Activated B cell treated with CpG ODN at 0.5 μM for 24 hours (primary cell): ENCODE measurements around the gene AUTS2. TPM values are rescaled to one million over a fixed set of nuclear protein-coding genes. Genes with fewer than 3 reads are reported as not detected.

Source experiments
- ATAC-seq: fragments of 200-7000 bp; cut with Tn5 transposase; one replicate; pipeline ENCODE4 v1.10.0; 2021; ENCODE audit warnings: low read depth, mild to moderate bottlenecking, moderate library complexity
- CTCF ChIA-PET: fragments of 350-600 bp; sonication (Branson Sonifier 250); formaldehyde crosslinking; loops from one replicate; lab custom pipeline; 2021; ENCODE audit warnings: antibody characterized with exemption; lab: Charles Lee
- POLR2A ChIA-PET: fragments of 350-600 bp; sonication (Branson Sonifier 250); formaldehyde crosslinking; loops from one replicate; lab custom pipeline; 2021; ENCODE audit warnings: antibody characterized with exemption; lab: Charles Lee
- DNase-seq: peaks from one replicate; pipeline ENCODE4 v3.0.0; 2022
- H3K27ac Mint-ChIP-seq: one replicate; pipeline ENCODE4 v1.8.0; 2020; ENCODE audit warnings: mixed read lengths
- H3K27me3 Mint-ChIP-seq: one replicate; pipeline ENCODE4 v1.8.0; 2021; ENCODE audit warnings: mixed read lengths
- H3K36me3 Mint-ChIP-seq: one replicate; pipeline ENCODE4 v1.8.0; 2021; ENCODE audit warnings: low read depth, mixed read lengths
- H3K4me1 Mint-ChIP-seq: one replicate; pipeline ENCODE4 v1.8.0; 2021; ENCODE audit warnings: mixed read lengths
- H3K4me3 Mint-ChIP-seq: one replicate; pipeline ENCODE4 v1.8.0; 2020; ENCODE audit warnings: mild to moderate bottlenecking, mixed read lengths
- H3K9me3 Mint-ChIP-seq: one replicate; pipeline ENCODE4 v1.8.0; 2020; ENCODE audit warnings: mixed read lengths
- CTCF ChIP-seq: fragments of 200-600 bp; IDR thresholded peaks from one replicate; pipeline ENCODE4 v1.8.0; 2022; ENCODE audit warnings: antibody characterized with exemption, mild to moderate bottlenecking
- intact Hi-C: fragments of 100-400 bp; cut with micrococcal nuclease; formaldehyde crosslinking; loops from one replicate; pipeline ENCODE4 v1.15.1; 2024
- total RNA-seq: library from RNA; stranded (reverse); gene quantifications from 2 replicates; pipeline ENCODE4 v1.2.3, GENCODE V29; 2022

Gene AUTS2
- total RNA-seq, 1 donor from 2014 or later = 15.9 TPM

DNA sequence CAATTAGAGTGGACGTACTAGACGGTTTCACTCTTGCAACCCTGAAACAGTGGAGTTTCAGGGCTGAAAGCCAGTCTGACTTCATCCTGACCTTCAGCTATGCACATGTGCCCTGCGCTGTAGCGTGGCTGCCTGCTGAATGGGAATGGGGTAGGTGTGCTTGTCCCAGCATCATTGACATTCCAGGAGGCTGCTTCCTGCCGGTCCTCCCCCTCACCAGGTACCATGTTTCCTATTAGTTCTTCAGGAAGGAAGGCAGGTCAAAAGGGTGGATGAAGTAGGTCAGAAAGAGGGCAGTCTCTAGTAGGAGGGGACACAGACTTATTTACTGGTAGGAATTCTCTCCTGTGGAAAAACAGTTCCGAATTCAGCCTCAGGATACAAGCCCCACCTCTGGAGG is 981.9 kb downstream of the AUTS2 start:
- ATAC-seq (no peak), DNase-seq (no peak)
- peaks cover under 1% of the 10 kb centered on the region for H3K36me3 Mint-ChIP-seq
- no peaks in the 10 kb centered on the region for H3K4me1 Mint-ChIP-seq
- CTCF ChIA-PET = no interaction called here
- POLR2A ChIA-PET = no interaction called here
- H3K27me3 Mint-ChIP-seq = no peaks in the 10 kb centered on the region
- H3K9me3 Mint-ChIP-seq = peaks cover 2% of the 10 kb centered on the region
- intact Hi-C loops = no loop called here
- no peak overlapping the region for H3K27ac Mint-ChIP-seq
- H3K4me3 Mint-ChIP-seq = no peak overlapping the region
- TF ChIP-seq CTCF = no peak

DNA sequence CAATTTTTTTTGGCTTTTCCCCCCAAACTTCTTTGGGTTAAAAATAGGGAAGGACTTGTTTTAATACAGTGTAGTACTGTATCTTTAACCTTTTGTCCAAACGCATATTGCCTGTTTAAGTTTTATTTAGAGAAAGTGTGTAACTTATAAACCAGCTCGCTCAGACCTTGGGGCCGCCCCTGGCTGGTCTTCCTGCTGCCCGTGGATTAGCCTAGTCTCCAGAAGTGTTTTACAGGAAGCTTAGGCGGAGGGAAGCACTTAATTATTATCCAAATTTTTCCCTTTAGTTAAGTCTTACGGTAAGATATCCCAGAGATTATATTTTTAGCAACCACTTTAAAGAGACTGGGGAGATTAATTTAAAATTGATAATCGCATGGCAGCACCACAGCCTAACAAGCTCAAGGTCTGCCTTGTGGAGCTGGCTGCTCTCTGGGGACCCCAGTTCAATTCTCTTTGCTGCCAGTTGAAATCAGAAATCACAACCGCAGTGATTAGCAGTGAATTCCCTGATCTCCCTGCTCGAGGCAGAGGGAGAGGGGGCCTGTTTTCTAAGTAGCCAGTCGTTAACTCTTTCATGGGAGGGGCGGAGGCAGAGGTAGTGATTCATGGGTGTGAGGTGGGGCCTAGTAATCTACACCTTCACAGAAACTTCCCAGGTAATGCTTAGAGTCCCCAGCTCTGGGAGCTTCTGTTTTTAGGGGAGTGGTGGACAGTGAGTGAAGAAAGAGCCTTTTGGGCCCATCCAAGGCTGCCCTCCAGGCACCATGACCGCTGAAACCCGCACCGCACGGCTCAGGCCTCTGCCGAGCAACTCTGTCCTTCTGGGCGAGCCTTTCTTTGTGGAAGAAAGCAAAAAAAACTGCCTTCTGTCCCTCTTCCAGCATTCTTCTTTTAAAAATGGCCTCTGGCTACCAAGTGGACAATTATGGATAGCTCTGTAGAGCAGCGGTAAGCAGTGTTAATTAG is 984.9 kb downstream of the AUTS2 start:
- TF ChIP-seq CTCF = no peak
- ChIA-PET CTCF (no interaction called here), POLR2A (no interaction called here)
- H3K36me3 Mint-ChIP-seq = peaks cover 3% of the 10 kb centered on the region
- intact Hi-C loops = no loop called here
- no peak overlapping the region for H3K27ac Mint-ChIP-seq
- H3K27me3 Mint-ChIP-seq = no peaks in the 10 kb centered on the region
- no peaks in the 10 kb centered on the region for H3K4me1 Mint-ChIP-seq
- no peak for ATAC-seq
- H3K4me3 Mint-ChIP-seq = no peak overlapping the region
- no peak for DNase-seq
- no peaks in the 10 kb centered on the region for H3K9me3 Mint-ChIP-seq

GRCh38 chr7:70583965-70584883 is 985.9 kb downstream of the AUTS2 start:
- ATAC-seq (no peak), DNase-seq (no peak)
- H3K27ac Mint-ChIP-seq = no peak overlapping the region
- H3K36me3 Mint-ChIP-seq = peaks cover 3% of the 10 kb centered on the region
- no peaks in the 10 kb centered on the region for H3K27me3 Mint-ChIP-seq
- H3K4me3 Mint-ChIP-seq = no peak overlapping the region
- CTCF ChIA-PET = no interaction called here
- POLR2A ChIA-PET = no interaction called here
- no peaks in the 10 kb centered on the region for H3K9me3 Mint-ChIP-seq
- H3K4me1 Mint-ChIP-seq = no peaks in the 10 kb centered on the region
- intact Hi-C loops = no loop called here
- TF ChIP-seq CTCF = no peak

- Mint-ChIP-seq H3K27me3 (no peaks in the 10 kb centered on the region), H3K36me3 (peaks cover 3% of the 10 kb centered on the region), H3K4me3 (no peak overlapping the region), H3K9me3 (no peaks in the 10 kb centered on the region), H3K27ac (no peak overlapping the region), H3K4me1 (no peaks in the 10 kb centered on the region)
- TF ChIP-seq CTCF = no peak
- ATAC-seq = no peak
- intact Hi-C loops = no loop called here
- no peak for DNase-seq
- CTCF ChIA-PET = no interaction called here
- POLR2A ChIA-PET = no interaction called here
These were observed 986.8 kb downstream of the AUTS2 start for GRCh38 chr7:70585071-70585470.

- ChIA-PET POLR2A (no interaction called here), CTCF (no interaction called here)
- H3K36me3 Mint-ChIP-seq = peaks cover 3% of the 10 kb centered on the region
- DNase-seq (no peak), ATAC-seq (no peak)
- H3K4me3 Mint-ChIP-seq = no peak overlapping the region
- H3K27me3 Mint-ChIP-seq = peaks cover 2% of the 10 kb centered on the region
- no peak overlapping the region for H3K27ac Mint-ChIP-seq
- no peaks in the 10 kb centered on the region for H3K9me3 Mint-ChIP-seq
- intact Hi-C loops = no loop called here
- TF ChIP-seq CTCF = no peak
- no peaks in the 10 kb centered on the region for H3K4me1 Mint-ChIP-seq
These were observed 988.5 kb downstream of the AUTS2 start for GRCh38 chr7:70586822-70587221.
